AG04450 (cell line): ENCODE data around the gene SNX21. TPM values are rescaled to one million over a fixed set of nuclear protein-coding genes. Genes with fewer than 3 reads are reported as not detected.
A peak's percentile ranks its signal among the peaks of the same experiment; 100 is the strongest.

Experiments used
- CTCF ChIA-PET: fragments of 300-600, 350-600 bp; formaldehyde crosslinking; extraction: SDS; loops from one replicate; lab custom pipeline; 2022; ENCODE audit warnings: antibody characterized with exemption, inconsistent platforms; lab: Charles Lee
- POLR2A ChIA-PET: fragments of 350-600 bp; formaldehyde crosslinking; extraction: SDS; loops from one replicate; lab custom pipeline; 2021; ENCODE audit warnings: antibody characterized with exemption, inconsistent platforms; lab: Yijun Ruan, JAX
- DNase-seq: peaks from one replicate; pipeline ENCODE4 v3.0.0-alpha.2; 2011; ENCODE audit warnings: low read depth, low spot score
- H3K27ac ChIP-seq: one replicate; pipeline ENCODE4 v1.5.1; 2012; ENCODE audit warnings: low read depth, low read length, control low read depth
- H3K27me3 ChIP-seq: one replicate; pipeline ENCODE4 v1.6.0; 2012; ENCODE audit warnings: low read length; ENCODE audit not compliant: control insufficient read depth, insufficient read depth
- H3K4me3 ChIP-seq: 2 replicates; pipeline ENCODE4 v1.5.1; 2011; ENCODE audit warnings: mild to moderate bottlenecking, low read depth, low read length, control low read depth
- H3K9me3 ChIP-seq: 2 replicates; pipeline ENCODE4 v1.5.1; 2012; ENCODE audit warnings: low read length; ENCODE audit not compliant: control insufficient read depth, insufficient read depth
- polyA plus RNA-seq: library from polyadenylated mRNA; depleted of rRNA; stranded (reverse); fragments of >200 nt; gene quantifications from 2 replicates; pipeline ENCODE4 v1.2.3, GENCODE V29; 2011
- TF ChIP-seq, protein P1 (sequence below): IDR thresholded peaks from 2 replicates; pipeline ENCODE4 v1.5.1; 2011; ENCODE audit warnings: low read depth, low read length, control low read depth, inconsistent platforms

SNX21 gene
- polyA plus RNA-seq, 1 experiment = 9.2 TPM

DNA sequence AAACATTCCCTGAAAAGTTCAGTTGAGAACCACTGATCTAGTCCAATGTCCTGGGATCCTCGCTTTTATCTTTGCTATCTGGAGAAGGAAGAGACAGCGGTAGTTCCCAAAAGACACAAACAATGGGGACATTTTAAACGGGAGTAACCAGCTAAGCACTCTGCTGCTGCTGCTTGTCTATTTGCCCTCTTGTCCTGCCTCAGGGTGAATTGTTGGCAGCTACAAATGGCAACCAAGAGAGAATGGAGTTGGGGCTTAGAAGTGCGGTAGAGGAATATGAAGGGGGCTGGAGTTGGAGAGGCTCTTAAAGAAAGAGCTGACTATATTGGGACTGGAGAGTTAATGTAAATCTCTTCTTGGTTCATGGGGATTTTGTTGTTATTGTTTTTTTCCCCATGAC lies 41.0 kb downstream of the SNX21 start:
- no peak for DNase-seq
- ChIA-PET CTCF (no interaction called here), POLR2A (no interaction called here)
- H3K9me3 ChIP-seq = no peaks in the 10 kb centered on the region
- H3K27ac ChIP-seq = no peak overlapping the region
- TF ChIP-seq, protein P1, sequence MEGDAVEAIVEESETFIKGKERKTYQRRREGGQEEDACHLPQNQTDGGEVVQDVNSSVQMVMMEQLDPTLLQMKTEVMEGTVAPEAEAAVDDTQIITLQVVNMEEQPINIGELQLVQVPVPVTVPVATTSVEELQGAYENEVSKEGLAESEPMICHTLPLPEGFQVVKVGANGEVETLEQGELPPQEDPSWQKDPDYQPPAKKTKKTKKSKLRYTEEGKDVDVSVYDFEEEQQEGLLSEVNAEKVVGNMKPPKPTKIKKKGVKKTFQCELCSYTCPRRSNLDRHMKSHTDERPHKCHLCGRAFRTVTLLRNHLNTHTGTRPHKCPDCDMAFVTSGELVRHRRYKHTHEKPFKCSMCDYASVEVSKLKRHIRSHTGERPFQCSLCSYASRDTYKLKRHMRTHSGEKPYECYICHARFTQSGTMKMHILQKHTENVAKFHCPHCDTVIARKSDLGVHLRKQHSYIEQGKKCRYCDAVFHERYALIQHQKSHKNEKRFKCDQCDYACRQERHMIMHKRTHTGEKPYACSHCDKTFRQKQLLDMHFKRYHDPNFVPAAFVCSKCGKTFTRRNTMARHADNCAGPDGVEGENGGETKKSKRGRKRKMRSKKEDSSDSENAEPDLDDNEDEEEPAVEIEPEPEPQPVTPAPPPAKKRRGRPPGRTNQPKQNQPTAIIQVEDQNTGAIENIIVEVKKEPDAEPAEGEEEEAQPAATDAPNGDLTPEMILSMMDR = no peak
- H3K4me3 ChIP-seq = no peak overlapping the region
- no peaks in the 10 kb centered on the region for H3K27me3 ChIP-seq

DNA sequence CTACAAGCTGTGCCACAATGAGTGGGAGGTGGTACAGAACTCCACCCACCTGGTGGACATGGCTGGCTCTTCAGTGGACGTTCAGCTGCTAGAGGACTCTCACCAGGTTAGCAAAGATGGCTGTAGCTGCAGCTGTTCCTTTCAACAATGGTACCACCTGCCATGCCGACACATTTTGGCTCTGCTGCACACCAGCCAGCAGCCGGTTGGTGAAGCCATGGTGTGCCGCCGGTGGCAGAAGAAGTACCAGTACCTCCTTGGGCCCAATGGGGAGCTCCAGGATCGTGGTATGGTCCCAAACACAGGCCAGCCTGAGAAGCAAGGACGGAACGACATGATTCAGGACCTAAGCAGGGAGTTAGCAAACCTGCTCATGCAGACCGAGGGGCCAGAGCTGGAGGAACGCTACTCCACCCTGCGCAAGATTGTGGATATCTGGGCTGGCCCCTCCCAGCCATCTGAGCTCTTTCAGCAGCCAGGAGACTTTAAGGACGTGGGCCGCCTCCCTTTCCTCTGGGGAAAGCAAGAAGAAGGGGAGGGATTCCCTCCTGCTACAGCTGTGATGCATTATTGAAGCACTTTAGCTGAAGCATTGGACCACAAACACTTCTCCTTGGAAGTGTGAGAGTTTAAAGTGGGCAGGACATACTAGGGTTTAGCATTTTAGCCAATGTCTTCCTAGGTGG lies 44.6 kb downstream of the SNX21 start:
- POLR2A ChIA-PET = no interaction called here
- H3K27ac ChIP-seq = no peak overlapping the region
- TF ChIP-seq, protein P1 = no peak
- H3K27me3 ChIP-seq = no peaks in the 10 kb centered on the region
- H3K9me3 ChIP-seq = no peaks in the 10 kb centered on the region
- no peak overlapping the region for H3K4me3 ChIP-seq
- no peak for DNase-seq
- CTCF ChIA-PET = interaction anchor here (1.7 kb wide), 1 partner anchor 12 kb away, joined by 4 read pairs; no protein-coding TSS in a partner anchor

DNA sequence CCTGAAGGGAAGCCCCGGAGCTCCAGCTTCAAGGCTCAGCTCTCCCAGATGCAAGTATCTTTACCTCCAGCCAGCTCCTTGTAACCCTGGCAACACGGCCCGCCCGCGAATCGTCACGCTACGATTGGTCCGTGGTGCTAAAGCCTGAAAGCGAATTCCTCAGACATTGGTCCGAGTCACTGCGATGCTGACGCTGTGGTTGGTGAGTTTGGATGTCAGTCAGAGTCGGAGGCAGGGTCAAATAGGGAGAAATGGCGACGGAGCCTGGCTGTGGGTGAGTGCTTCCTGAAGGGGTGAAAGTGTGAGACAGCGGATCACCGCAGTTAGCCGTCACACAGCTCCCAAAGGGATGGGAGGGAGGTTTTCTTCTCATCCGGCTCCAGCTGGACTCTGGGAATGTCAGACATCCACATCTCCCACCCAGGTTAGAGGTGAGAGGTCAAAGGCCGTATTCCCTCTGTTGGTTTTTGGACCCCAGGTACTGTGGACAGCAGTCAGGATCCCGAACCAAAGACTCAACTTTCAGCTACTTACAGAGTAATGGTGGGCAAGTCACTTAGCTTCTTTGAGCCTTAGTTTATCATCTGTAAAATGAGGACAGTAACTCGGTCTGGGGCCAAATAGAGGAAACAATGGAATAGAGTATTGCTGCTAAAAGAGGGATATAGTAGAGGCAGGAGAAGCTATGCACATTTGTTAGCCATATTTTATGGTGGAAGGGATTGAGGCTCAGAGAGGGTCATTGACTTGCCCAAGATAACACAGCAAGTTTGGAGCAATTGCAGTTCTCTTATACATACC lies 47.6 kb downstream of the SNX21 start, which contains the start of gene ZSWIM1:
TSS of gene ZSWIM1 (plus strand) at position 240 of the 801 bp plus-strand sequence. CDS start 1,366 bp downstream, outside the sequence.
- TF ChIP-seq, protein P1 = no peak
- ChIA-PET CTCF (interaction anchor here (0.7 to 2.5 kb wide), 5 partner anchors 9 to 89 kb away, joined by 3 to 19 read pairs (median 8); no protein-coding TSS in a partner anchor), POLR2A (interaction anchor here (0.6 to 1.8 kb wide), 11 partner anchors 9 to 102 kb away, joined by 3 to 16 read pairs (median 3); partner anchors contain the start of genes ACOT8, CTSA, NEURL2 and UBE2C)
- H3K27me3 ChIP-seq = no peaks in the 10 kb centered on the region
- peak within 1 kb of the TSS; percentile 21 for H3K27ac ChIP-seq
- H3K9me3 ChIP-seq = no peaks in the 10 kb centered on the region
- DNase-seq = peak; percentile 98
- H3K4me3 ChIP-seq = peak within 1 kb of the TSS; percentile 96

DNA sequence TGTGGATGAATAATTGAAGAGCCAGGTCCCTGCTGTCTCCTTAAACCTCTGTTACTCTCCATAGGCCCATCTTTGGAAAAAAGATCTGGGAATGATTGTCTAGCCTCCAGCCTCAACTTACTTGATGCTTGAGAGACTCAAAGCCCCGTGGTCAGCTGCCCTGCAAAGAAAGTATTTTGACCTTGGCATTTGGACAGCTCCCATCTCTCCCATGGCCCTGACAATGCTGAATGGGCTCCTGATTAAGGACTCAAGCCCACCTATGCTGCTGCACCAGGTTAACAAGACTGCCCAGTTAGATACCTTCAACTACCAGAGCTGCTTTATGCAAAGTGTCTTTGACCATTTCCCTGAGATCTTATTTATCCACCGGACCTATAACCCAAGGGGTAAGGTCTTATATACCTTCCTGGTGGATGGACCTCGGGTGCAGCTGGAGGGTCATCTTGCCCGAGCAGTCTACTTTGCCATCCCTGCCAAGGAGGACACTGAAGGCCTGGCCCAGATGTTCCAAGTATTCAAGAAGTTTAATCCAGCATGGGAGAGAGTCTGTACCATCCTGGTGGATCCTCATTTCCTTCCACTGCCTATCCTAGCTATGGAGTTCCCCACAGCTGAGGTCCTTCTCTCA lies 49.0 kb downstream of the SNX21 start:
- no peaks in the 10 kb centered on the region for H3K27me3 ChIP-seq
- ChIA-PET CTCF (interaction anchor here (1.3 to 1.7 kb wide), 3 partner anchors 9 to 88 kb away, joined by 3 to 8 read pairs (median 8); no protein-coding TSS in a partner anchor), POLR2A (no interaction called here)
- H3K9me3 ChIP-seq = no peaks in the 10 kb centered on the region
- no peak overlapping the region for H3K4me3 ChIP-seq
- TF ChIP-seq, protein P1 = no peak
- DNase-seq = no peak
- H3K27ac ChIP-seq = no peak overlapping the region
